GM23338 (cell line): Measurements from ENCODE around the gene WDR31. TPM values are rescaled to one million over a fixed set of nuclear protein-coding genes. Genes with fewer than 3 reads are reported as not detected.

Source experiments
- ATAC-seq: fragments of 200-7000 bp; cut with Tn5 transposase; 3 replicates; pipeline ENCODE4 v1.9.1; 2020
- DNase-seq: peaks from one replicate; pipeline ENCODE4 v3.0.0-alpha.2; 2015; ENCODE audit warnings: low spot score
- H2AFZ ChIP-seq: fragments of 200-600 bp; sonication (generic); 2 replicates; pipeline ENCODE4 v1.8.0; 2016; ENCODE audit warnings: antibody characterized with exemption, mild to moderate bottlenecking, moderate library complexity
- H3F3A ChIP-seq: fragments of 200-600 bp; sonication (generic); replicated peaks from 2 replicates; pipeline ENCODE4 v1.8.0; 2017; ENCODE audit warnings: antibody characterized with exemption, mixed run types, low read depth
- H3K27ac ChIP-seq: fragments of 200-600 bp; sonication (generic); 2 replicates; pipeline ENCODE4 v1.6.1; 2016; ENCODE audit warnings: low read depth
- H3K27me3 ChIP-seq: fragments of 200-600 bp; sonication (generic); 2 replicates; pipeline ENCODE4 v1.8.0; 2016; ENCODE audit warnings: mild to moderate bottlenecking, mixed run types, moderate library complexity; ENCODE audit not compliant: insufficient read depth
- H3K36me3 ChIP-seq: fragments of 200-600 bp; sonication (generic); 2 replicates; pipeline ENCODE4 v1.8.0; 2016; ENCODE audit warnings: mild to moderate bottlenecking; ENCODE audit not compliant: insufficient read depth
- H3K4me1 ChIP-seq: fragments of 200-600 bp; sonication (generic); 2 replicates; pipeline ENCODE4 v1.8.0; 2016; ENCODE audit warnings: mild to moderate bottlenecking, moderate library complexity; ENCODE audit not compliant: insufficient read depth
- H3K4me2 ChIP-seq: fragments of 200-600 bp; sonication (generic); 2 replicates; pipeline ENCODE4 v1.7.1; 2017; ENCODE audit warnings: mixed run types
- H3K4me3 ChIP-seq: fragments of 200-600 bp; sonication (generic); 2 replicates; pipeline ENCODE4 v1.6.1; 2016; ENCODE audit warnings: mixed run types
- H3K79me2 ChIP-seq: fragments of 200-600 bp; sonication (generic); replicated peaks from 2 replicates; pipeline ENCODE4 v1.8.0; 2017; ENCODE audit warnings: mild to moderate bottlenecking; ENCODE audit not compliant: insufficient read depth
- H3K9me2 ChIP-seq: fragments of 200-600 bp; sonication (generic); 2 replicates; pipeline ENCODE4 v1.8.0; 2017; ENCODE audit not compliant: insufficient read depth
- H4K20me1 ChIP-seq: fragments of 200-600 bp; sonication (generic); replicated peaks from 2 replicates; pipeline ENCODE4 v1.8.0; 2017; ENCODE audit warnings: mild to moderate bottlenecking; ENCODE audit not compliant: insufficient read depth
- H3K27ac Mint-ChIP-seq: 2 replicates; pipeline ENCODE4 v1.8.0; 2020; ENCODE audit warnings: inconsistent platforms, mild to moderate bottlenecking, moderate library complexity, mixed read lengths
- H3K27me3 Mint-ChIP-seq: 3 replicates; pipeline ENCODE4 v1.8.0; 2022; ENCODE audit warnings: low read depth, mild to moderate bottlenecking, moderate library complexity, mixed read lengths, inconsistent platforms; ENCODE audit not compliant: insufficient read depth, poor library complexity
- H3K36me3 Mint-ChIP-seq: 3 replicates; pipeline ENCODE4 v1.8.0; 2021; ENCODE audit warnings: low read depth, mild to moderate bottlenecking, inconsistent platforms, moderate library complexity, mixed read lengths
- H3K4me1 Mint-ChIP-seq: 3 replicates; pipeline ENCODE4 v1.8.0; 2020; ENCODE audit warnings: mild to moderate bottlenecking, inconsistent platforms, mixed read lengths
- H3K4me3 Mint-ChIP-seq: 3 replicates; pipeline ENCODE4 v1.8.0; 2021; ENCODE audit warnings: moderate library complexity, mild to moderate bottlenecking, inconsistent platforms, mixed read lengths
- H3K9me3 Mint-ChIP-seq: 3 replicates; pipeline ENCODE4 v1.8.0; 2020; ENCODE audit warnings: moderate library complexity, mild to moderate bottlenecking, inconsistent platforms, mixed read lengths
- CREB1 ChIP-seq: fragments of 250-450 bp; sonication (Bioruptor Pico); IDR thresholded peaks from 2 replicates; pipeline ENCODE4 v1.5.0; 2020; ENCODE audit warnings: low read depth, mild to moderate bottlenecking, moderate library complexity
- CTCF ChIP-seq, 2 experiments: fragments of 200-600 bp in 1 of 2; sonication (generic) in 1 of 2; conservative IDR thresholded peaks; 2 replicates each; pipeline versions ENCODE4 v1.5.1 to v1.6.1; 2016 to 2017; ENCODE audit warnings: antibody characterized with exemption in 2 of 2, low read depth in 2 of 2, mild to moderate bottlenecking in 2 of 2, moderate library complexity in 1 of 2
- EZH2 ChIP-seq: fragments of 200-600 bp; sonication (generic); IDR thresholded peaks from one replicate; pipeline ENCODE4 v1.8.0; 2017; ENCODE audit warnings: antibody characterized with exemption, mild to moderate bottlenecking, low read depth; ENCODE audit not compliant: unreplicated experiment
- EZH2phosphoT487 ChIP-seq: fragments of 200-600 bp; sonication (generic); IDR thresholded peaks from one replicate; pipeline ENCODE4 v1.8.1; 2018; ENCODE audit warnings: antibody characterized with exemption; ENCODE audit not compliant: unreplicated experiment
- JUNB ChIP-seq: IDR thresholded peaks from one replicate; pipeline ENCODE4 v1.6.1; 2016; ENCODE audit warnings: antibody characterized with exemption; ENCODE audit not compliant: unreplicated experiment
- NANOG ChIP-seq: IDR thresholded peaks from 2 replicates; pipeline ENCODE4 v1.6.1; 2016; ENCODE audit warnings: antibody characterized with exemption, borderline replicate concordance
- STAT1 ChIP-seq: IDR thresholded peaks from one replicate; pipeline ENCODE4 v1.6.1; 2016; ENCODE audit warnings: antibody characterized with exemption; ENCODE audit not compliant: unreplicated experiment
- ZNF331 ChIP-seq: fragments of 250-450 bp; sonication (Bioruptor Pico); IDR thresholded peaks from 2 replicates; pipeline ENCODE4 v1.5.0; 2020; ENCODE audit warnings: low read depth, mild to moderate bottlenecking, moderate library complexity
- polyA plus RNA-seq: library from polyadenylated mRNA; unstranded; fragments of >200 nt; fragmentation: Nextera tagmentation; extraction: Ambion mirVana; gene quantifications from 2 replicates; pipeline ENCODE4 v1.2.1, GENCODE V29; 2016
- total RNA-seq: library from RNA; depleted of rRNA; stranded (reverse); fragments of >200 nt; shearing (Covaris generic); gene quantifications from 2 replicates; pipeline ENCODE4 v1.2.3, GENCODE V29; 2014
- TF ChIP-seq, protein P1 (sequence below): IDR thresholded peaks from 2 replicates; pipeline ENCODE4 v1.6.1; 2016; ENCODE audit warnings: antibody characterized with exemption
- TF ChIP-seq, protein P2 (sequence below): fragments of 250-450 bp; sonication (Bioruptor Pico); IDR thresholded peaks from 2 replicates; pipeline ENCODE4 v1.5.0; 2020; ENCODE audit warnings: mild to moderate bottlenecking, moderate library complexity

WDR31 gene
- total and polyA plus RNA-seq, 2 experiments from 2014 or later = 0.13 to 0.63 TPM

DNA sequence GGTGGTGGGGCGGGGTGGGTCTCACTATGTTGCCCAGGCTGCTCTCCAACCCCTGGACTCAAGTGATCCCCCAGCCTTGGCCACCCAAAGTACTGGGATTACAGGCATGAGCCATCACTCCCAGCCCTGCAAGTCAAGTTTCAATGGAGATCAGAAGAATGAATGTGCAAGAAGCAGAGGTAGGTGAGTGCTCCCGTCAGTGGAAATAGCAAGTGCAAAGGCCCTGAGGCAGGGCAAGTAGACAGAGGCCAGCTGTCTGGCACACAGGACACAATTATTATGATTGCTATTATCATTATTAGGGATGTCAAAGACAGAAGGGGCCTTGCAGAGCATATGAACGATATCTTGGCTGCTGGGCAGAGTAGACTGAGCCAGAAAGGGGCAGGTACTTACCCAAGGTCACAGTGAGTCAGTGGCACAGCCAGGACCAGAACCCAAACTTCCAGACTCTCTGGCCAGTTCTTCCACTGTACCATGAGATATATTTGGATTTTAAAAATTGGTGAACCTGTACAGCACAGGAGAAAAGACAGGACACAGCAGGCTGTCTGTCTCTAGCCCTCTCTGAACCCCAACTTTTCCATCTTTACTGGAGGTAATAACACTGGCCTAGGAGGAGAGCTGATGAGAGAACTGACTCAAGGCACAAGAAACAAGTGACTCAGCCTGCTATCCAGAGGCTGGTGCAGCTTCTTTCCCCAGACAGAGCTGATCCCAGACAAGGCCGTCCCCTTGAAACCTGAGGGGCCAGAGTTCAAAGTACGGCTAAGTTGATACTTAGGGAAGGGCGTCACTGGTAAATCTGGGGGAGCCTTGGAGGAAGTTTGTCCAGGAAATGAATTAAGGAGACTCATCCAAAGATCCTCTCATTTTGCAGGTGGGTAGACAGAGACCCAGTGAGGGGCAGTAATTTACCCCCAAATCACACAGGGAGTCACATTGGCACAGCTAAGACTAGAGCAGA, 35.3 kb upstream of the WDR31 start:
- ATAC-seq = no peak
- no peak for DNase-seq
- H3K27ac Mint-ChIP-seq = no peak overlapping the region; the same call in 1 of the 2 replicates
- no peaks in the 10 kb centered on the region for H3K9me3 Mint-ChIP-seq
- H3K27me3 Mint-ChIP-seq = peaks cover 4% of the 10 kb centered on the region
- Histone ChIP-seq H3K36me3 (no peaks in the 10 kb centered on the region), H3K9me2 (no peaks in the 10 kb centered on the region), H3K4me3 (peak overlapping the region; percentile 85), H3F3A (no peaks in the 10 kb centered on the region), H3K27me3 (no peaks in the 10 kb centered on the region), H3K79me2 (no peaks in the 10 kb centered on the region), H4K20me1 (no peaks in the 10 kb centered on the region), H3K4me1 (no peaks in the 10 kb centered on the region), H3K4me2 (peak overlapping the region; percentile 84; the same call in 1 of the 2 replicates), H3K27ac (no peak overlapping the region), H2AFZ (no peak overlapping the region)
- peaks cover 6% of the 10 kb centered on the region; the same call in 1 of the 3 replicates for H3K36me3 Mint-ChIP-seq
- H3K4me1 Mint-ChIP-seq = peaks cover 9% of the 10 kb centered on the region
- peak overlapping the region; percentile 92 for H3K4me3 Mint-ChIP-seq
- TF ChIP-seq, protein P1, sequence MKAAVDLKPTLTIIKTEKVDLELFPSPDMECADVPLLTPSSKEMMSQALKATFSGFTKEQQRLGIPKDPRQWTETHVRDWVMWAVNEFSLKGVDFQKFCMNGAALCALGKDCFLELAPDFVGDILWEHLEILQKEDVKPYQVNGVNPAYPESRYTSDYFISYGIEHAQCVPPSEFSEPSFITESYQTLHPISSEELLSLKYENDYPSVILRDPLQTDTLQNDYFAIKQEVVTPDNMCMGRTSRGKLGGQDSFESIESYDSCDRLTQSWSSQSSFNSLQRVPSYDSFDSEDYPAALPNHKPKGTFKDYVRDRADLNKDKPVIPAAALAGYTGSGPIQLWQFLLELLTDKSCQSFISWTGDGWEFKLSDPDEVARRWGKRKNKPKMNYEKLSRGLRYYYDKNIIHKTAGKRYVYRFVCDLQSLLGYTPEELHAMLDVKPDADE = no peak

DNA sequence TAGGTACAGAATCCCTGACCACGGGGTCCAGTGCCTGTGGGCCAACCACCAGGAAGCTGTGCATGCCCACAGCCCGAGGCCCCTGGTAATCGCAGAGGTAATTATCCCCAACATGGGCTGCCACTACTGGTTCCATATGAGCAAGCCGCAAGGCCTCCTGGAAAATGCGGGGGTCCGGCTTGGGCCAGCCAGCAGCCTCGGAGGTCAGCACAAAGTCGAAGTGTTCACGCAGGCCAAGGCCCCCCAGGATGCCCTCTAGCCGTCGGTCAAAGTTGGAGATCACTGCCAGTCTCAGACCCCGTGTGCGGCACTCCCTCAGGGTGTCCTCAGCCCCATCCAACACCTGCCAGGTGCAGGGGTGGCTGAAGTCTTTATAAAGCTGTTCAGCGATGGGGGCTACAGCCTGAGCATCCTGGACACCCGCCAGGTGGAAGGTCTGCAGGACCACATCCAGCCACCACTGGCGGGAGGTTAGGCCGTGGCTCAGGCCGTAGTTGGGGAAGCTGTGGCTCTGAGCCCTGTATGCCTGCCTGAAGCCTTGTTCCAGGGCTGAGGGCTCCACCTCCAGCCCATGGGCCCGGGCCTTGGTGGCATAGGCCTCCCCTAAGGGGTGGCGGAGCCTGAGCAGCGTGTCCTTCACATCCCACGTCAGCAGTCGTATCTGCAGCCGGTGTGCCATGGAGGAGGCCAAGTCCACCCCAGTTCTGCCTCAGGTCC, 33.8 kb upstream of the WDR31 start:
- Histone ChIP-seq H3K36me3 (no peaks in the 10 kb centered on the region), H3K27me3 (no peaks in the 10 kb centered on the region), H3F3A (no peaks in the 10 kb centered on the region), H3K79me2 (no peaks in the 10 kb centered on the region), H4K20me1 (no peaks in the 10 kb centered on the region), H3K4me3 (no peak overlapping the region), H2AFZ (no peak overlapping the region), H3K4me1 (no peaks in the 10 kb centered on the region), H3K27ac (no peak overlapping the region), H3K4me2 (no peak overlapping the region), H3K9me2 (no peaks in the 10 kb centered on the region)
- Mint-ChIP-seq H3K27ac (no peak overlapping the region), H3K4me1 (peaks cover 6% of the 10 kb centered on the region), H3K27me3 (peaks cover 4% of the 10 kb centered on the region), H3K4me3 (no peak overlapping the region), H3K36me3 (peaks cover 6% of the 10 kb centered on the region; the same call in 2 of the 3 replicates), H3K9me3 (no peaks in the 10 kb centered on the region)
- ATAC-seq (no peak), DNase-seq (no peak)
- no peak for TF ChIP-seq CREB1 (CRISPR knock-in tag)
- no peak for TF ChIP-seq JUNB
- TF ChIP-seq EZH2phosphoT487 = no peak
- TF ChIP-seq CTCF (conservative IDR thresholded peaks at IDR 0.05; ENCODE audit: low read depth in 2 of 2) = no peak
- TF ChIP-seq ZNF331 = no peak
- TF ChIP-seq, protein P2, sequence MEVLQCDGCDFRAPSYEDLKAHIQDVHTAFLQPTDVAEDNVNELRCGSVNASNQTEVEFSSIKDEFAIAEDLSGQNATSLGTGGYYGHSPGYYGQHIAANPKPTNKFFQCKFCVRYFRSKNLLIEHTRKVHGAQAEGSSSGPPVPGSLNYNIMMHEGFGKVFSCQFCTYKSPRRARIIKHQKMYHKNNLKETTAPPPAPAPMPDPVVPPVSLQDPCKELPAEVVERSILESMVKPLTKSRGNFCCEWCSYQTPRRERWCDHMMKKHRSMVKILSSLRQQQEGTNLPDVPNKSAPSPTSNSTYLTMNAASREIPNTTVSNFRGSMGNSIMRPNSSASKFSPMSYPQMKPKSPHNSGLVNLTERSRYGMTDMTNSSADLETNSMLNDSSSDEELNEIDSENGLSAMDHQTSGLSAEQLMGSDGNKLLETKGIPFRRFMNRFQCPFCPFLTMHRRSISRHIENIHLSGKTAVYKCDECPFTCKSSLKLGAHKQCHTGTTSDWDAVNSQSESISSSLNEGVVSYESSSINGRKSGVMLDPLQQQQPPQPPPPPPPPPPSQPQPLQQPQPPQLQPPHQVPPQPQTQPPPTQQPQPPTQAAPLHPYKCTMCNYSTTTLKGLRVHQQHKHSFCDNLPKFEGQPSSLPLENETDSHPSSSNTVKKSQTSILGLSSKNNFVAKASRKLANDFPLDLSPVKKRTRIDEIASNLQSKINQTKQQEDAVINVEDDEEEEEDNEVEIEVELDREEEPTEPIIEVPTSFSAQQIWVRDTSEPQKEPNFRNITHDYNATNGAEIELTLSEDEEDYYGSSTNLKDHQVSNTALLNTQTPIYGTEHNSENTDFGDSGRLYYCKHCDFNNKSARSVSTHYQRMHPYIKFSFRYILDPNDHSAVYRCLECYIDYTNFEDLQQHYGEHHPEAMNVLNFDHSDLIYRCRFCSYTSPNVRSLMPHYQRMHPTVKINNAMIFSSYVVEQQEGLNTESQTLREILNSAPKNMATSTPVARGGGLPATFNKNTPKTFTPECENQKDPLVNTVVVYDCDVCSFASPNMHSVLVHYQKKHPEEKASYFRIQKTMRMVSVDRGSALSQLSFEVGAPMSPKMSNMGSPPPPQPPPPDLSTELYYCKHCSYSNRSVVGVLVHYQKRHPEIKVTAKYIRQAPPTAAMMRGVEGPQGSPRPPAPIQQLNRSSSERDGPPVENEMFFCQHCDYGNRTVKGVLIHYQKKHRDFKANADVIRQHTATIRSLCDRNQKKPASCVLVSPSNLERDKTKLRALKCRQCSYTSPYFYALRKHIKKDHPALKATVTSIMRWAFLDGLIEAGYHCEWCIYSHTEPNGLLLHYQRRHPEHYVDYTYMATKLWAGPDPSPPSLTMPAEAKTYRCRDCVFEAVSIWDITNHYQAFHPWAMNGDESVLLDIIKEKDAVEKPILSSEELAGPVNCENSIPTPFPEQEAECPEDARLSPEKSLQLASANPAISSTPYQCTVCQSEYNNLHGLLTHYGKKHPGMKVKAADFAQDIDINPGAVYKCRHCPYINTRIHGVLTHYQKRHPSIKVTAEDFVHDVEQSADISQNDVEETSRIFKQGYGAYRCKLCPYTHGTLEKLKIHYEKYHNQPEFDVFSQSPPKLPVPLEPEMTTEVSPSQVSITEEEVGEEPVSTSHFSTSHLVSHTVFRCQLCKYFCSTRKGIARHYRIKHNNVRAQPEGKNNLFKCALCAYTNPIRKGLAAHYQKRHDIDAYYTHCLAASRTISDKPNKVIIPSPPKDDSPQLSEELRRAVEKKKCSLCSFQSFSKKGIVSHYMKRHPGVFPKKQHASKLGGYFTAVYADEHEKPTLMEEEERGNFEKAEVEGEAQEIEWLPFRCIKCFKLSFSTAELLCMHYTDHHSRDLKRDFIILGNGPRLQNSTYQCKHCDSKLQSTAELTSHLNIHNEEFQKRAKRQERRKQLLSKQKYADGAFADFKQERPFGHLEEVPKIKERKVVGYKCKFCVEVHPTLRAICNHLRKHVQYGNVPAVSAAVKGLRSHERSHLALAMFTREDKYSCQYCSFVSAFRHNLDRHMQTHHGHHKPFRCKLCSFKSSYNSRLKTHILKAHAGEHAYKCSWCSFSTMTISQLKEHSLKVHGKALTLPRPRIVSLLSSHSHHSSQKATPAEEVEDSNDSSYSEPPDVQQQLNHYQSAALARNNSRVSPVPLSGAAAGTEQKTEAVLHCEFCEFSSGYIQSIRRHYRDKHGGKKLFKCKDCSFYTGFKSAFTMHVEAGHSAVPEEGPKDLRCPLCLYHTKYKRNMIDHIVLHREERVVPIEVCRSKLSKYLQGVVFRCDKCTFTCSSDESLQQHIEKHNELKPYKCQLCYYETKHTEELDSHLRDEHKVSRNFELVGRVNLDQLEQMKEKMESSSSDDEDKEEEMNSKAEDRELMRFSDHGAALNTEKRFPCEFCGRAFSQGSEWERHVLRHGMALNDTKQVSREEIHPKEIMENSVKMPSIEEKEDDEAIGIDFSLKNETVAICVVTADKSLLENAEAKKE = no peak
- TF ChIP-seq NANOG = no peak
- no peak for TF ChIP-seq EZH2
- TF ChIP-seq STAT1 = no peak
